A549 (cell line): ENCODE data around the gene HNRNPR. TPM values are rescaled to one million over a fixed set of nuclear protein-coding genes. Genes with fewer than 3 reads are reported as not detected.

ENCODE experiments used
- ATAC-seq, 2 experiments: fragments of 200-7000 bp in 1 of 2; fragments of >200 bp in 1 of 2; cut with Nextera tagmentation in 1 of 2; cut with Tn5 transposase in 1 of 2; 3 replicates each; pipeline versions ENCODE4 v1.8.0 to v1.9.1; 2018 to 2020; ENCODE audit warnings: mild to moderate bottlenecking in 1 of 2, moderate library complexity in 1 of 2
- CTCF ChIA-PET: fragments of 300-600 bp; sonication (Branson Sonifier 250); formaldehyde crosslinking; extraction: SDS; loops from one replicate; lab custom pipeline; 2021; ENCODE audit warnings: antibody characterized with exemption, inconsistent platforms; lab: Yijun Ruan, JAX
- POLR2A ChIA-PET: fragments of 350-600 bp; formaldehyde crosslinking; extraction: SDS; loops from one replicate; lab custom pipeline; 2021; ENCODE audit warnings: antibody characterized with exemption, inconsistent platforms; lab: Yijun Ruan, JAX
- DNase-seq, 2 experiments: peaks; one replicate each; pipeline versions ENCODE4 v3.0.0 to v3.0.0-alpha.2; 2011 to 2016; ENCODE audit warnings: low read depth in 1 of 2, low spot score in 1 of 2
- FAIRE-seq: peaks from 2 replicates; lab custom pipeline; 2011; peaks lifted over from hg19 to GRCh38; lab: Jason Lieb, UNC
- H3K27ac ChIP-seq, 2 experiments: fragments of >200 bp; sonication (Bioruptor Twin); formaldehyde crosslinking; 3 replicates each; pipeline ENCODE4 v1.5.1; 2016 to 2017
- H3K4me1 ChIP-seq: fragments of >200 bp; sonication (Bioruptor Twin); formaldehyde crosslinking; 3 replicates; pipeline ENCODE4 v1.6.1; 2016
- H3K4me2 ChIP-seq: fragments of >200 bp; sonication (Bioruptor Twin); formaldehyde crosslinking; 3 replicates; pipeline ENCODE4 v1.6.1; 2016
- H3K4me3 ChIP-seq: fragments of >200 bp; sonication (Bioruptor Twin); formaldehyde crosslinking; 3 replicates; pipeline ENCODE4 v1.5.1; 2016
- H3K9me3 ChIP-seq: fragments of >200 bp; sonication (Bioruptor Twin); formaldehyde crosslinking; 3 replicates; pipeline ENCODE4 v1.6.1; 2016
- ATOH8 ChIP-seq: fragments of 250-450 bp; sonication (Bioruptor Pico); IDR thresholded peaks from 2 replicates; pipeline ENCODE4 v1.5.0; 2020; ENCODE audit warnings: low read depth, mild to moderate bottlenecking, moderate library complexity
- BCL3 ChIP-seq: fragments of >200 bp; sonication (Bioruptor Twin); formaldehyde crosslinking; IDR thresholded peaks from 3 replicates; pipeline ENCODE4 v1.6.1; 2016
- BHLHE40 ChIP-seq: IDR thresholded peaks from 2 replicates; pipeline ENCODE4 v1.6.1; 2012; ENCODE audit warnings: low read depth, low read length, inconsistent platforms
- CHD4 ChIP-seq: fragments of 200-600 bp; sonication (generic); IDR thresholded peaks from 2 replicates; pipeline ENCODE4 v1.6.1; 2016; ENCODE audit warnings: antibody characterized with exemption, mild to moderate bottlenecking, borderline replicate concordance
- E2F6 ChIP-seq: IDR thresholded peaks from 2 replicates; pipeline ENCODE4 v1.6.1; 2012; ENCODE audit warnings: low read depth, borderline replicate concordance
- EHF ChIP-seq: fragments of 250-450 bp; sonication (Bioruptor Pico); IDR thresholded peaks from 2 replicates; pipeline ENCODE4 v1.5.0; 2020; ENCODE audit warnings: mild to moderate bottlenecking
- ESRRA ChIP-seq: fragments of 150-350 bp; IDR thresholded peaks from 2 replicates; pipeline ENCODE4 v1.6.1; 2014; ENCODE audit warnings: mild to moderate bottlenecking, low read length, borderline replicate concordance
- FOXS1 ChIP-seq: fragments of 250-450 bp; sonication (Bioruptor Pico); IDR thresholded peaks from 2 replicates; pipeline ENCODE4 v1.5.0; 2020; ENCODE audit warnings: mild to moderate bottlenecking, moderate library complexity
- GATA3 ChIP-seq: IDR thresholded peaks from 2 replicates; pipeline ENCODE4 v1.6.1; 2012; ENCODE audit warnings: borderline replicate concordance
- HMGXB4 ChIP-seq: fragments of 250-450 bp; sonication (Bioruptor Pico); IDR thresholded peaks from 2 replicates; pipeline ENCODE4 v1.5.0; 2021; ENCODE audit warnings: mild to moderate bottlenecking, moderate library complexity, borderline replicate concordance
- HOXB13 ChIP-seq: fragments of 250-450 bp; sonication (Bioruptor Pico); IDR thresholded peaks from 2 replicates; pipeline ENCODE4 v1.5.0; 2020; ENCODE audit warnings: low read depth, mild to moderate bottlenecking, moderate library complexity
- HOXB5 ChIP-seq: fragments of 250-450 bp; sonication (Bioruptor Pico); IDR thresholded peaks from 2 replicates; pipeline ENCODE4 v1.5.0; 2020; ENCODE audit warnings: mild to moderate bottlenecking, moderate library complexity
- KDM5A ChIP-seq: fragments of 200-600 bp; sonication (generic); IDR thresholded peaks from 2 replicates; pipeline ENCODE4 v1.6.1; 2016; ENCODE audit warnings: antibody characterized with exemption, mild to moderate bottlenecking
- MAFK ChIP-seq: fragments of 450-650 bp; IDR thresholded peaks from 2 replicates; pipeline ENCODE4 v1.6.1; 2014; ENCODE audit not compliant: partially characterized antibody
- MAZ ChIP-seq: fragments of 150-350 bp; IDR thresholded peaks from 2 replicates; pipeline ENCODE4 v1.6.1; 2014; ENCODE audit warnings: antibody characterized with exemption, low read depth, low read length, borderline replicate concordance
- NR3C1 ChIP-seq: fragments of >200 bp; sonication (Bioruptor Twin); formaldehyde crosslinking; IDR thresholded peaks from 3 replicates; pipeline ENCODE4 v1.6.1; 2017
- PBX3 ChIP-seq: IDR thresholded peaks from 2 replicates; pipeline ENCODE4 v1.6.1; 2012
- POLR2A ChIP-seq: IDR thresholded peaks from 2 replicates; pipeline ENCODE4 v1.6.1; 2012; ENCODE audit warnings: mild to moderate bottlenecking, low read length
- RCOR1 ChIP-seq: fragments of 150-350 bp; IDR thresholded peaks from 2 replicates; pipeline ENCODE4 v1.6.1; 2014; ENCODE audit warnings: antibody characterized with exemption, low read length, low read depth
- REST ChIP-seq: fragments of 200-600 bp; sonication (generic); IDR thresholded peaks from 2 replicates; pipeline ENCODE4 v1.6.1; 2016; ENCODE audit warnings: antibody characterized with exemption, mild to moderate bottlenecking, moderate library complexity
- RNF2 ChIP-seq: fragments of 200-600 bp; sonication (generic); IDR thresholded peaks from 2 replicates; pipeline ENCODE4 v1.6.1; 2016; ENCODE audit warnings: low read depth, mild to moderate bottlenecking, antibody characterized with exemption, moderate library complexity, borderline replicate concordance
- TP53 ChIP-seq: fragments of 250-450 bp; sonication (Bioruptor Pico); IDR thresholded peaks from 2 replicates; pipeline ENCODE4 v1.5.0; 2021; ENCODE audit warnings: mild to moderate bottlenecking, moderate library complexity
- ZFP36 ChIP-seq: fragments of 450-650 bp; IDR thresholded peaks from 2 replicates; pipeline ENCODE4 v1.6.1; 2014; ENCODE audit warnings: borderline replicate concordance; ENCODE audit not compliant: partially characterized antibody
- ZNF302 ChIP-seq: fragments of 250-450 bp; sonication (Bioruptor Pico); IDR thresholded peaks from 2 replicates; pipeline ENCODE4 v1.9.0; 2021; ENCODE audit warnings: inconsistent platforms, mild to moderate bottlenecking, moderate library complexity
- ZSCAN20 ChIP-seq: fragments of 250-450 bp; sonication (Bioruptor Pico); IDR thresholded peaks from 2 replicates; pipeline ENCODE4 v1.8.0; 2022; ENCODE audit warnings: mild to moderate bottlenecking, moderate library complexity
- WGBS: methylation state at CpG from one replicate; pipeline ENCODE4 v1.1.6; 2017; ENCODE audit errors: missing lambda C conversion rate; 5-methylcytosine and 5-hydroxymethylcytosine counted together
- polyA plus RNA-seq, 4 experiments: library from polyadenylated mRNA; depleted of rRNA in 3 of 4; stranded (reverse); fragments of >200 nt; fragmentation: RNase III in 1 of 4; extraction: RNeasy Plus Mini Kit Qiagen cat#74134 plus additional on column Dnase treatment in 1 of 4; gene quantifications; 2 replicates in 3 of 4; 3 replicates in 1 of 4; pipeline ENCODE4 v1.2.3, GENCODE V29; 2011 to 2017

HNRNPR gene
- polyA plus RNA-seq, 2 of the 4 experiments (the other 2 are of a cell fraction): 237 to 281 TPM

GRCh38 chr1:23371987-23372880 lies 28.1 kb upstream of the HNRNPR start:
- no peak for ATAC-seq
- Histone ChIP-seq H3K9me3 (no peaks in the 10 kb centered on the region), H3K4me3 (no peak overlapping the region), H3K27ac (no peak overlapping the region), H3K4me2 (no peak overlapping the region), H3K4me1 (peaks cover 29% of the 10 kb centered on the region)
- 85% methylated on average over 13 of the region's 13 CpGs for WGBS
- TF ChIP-seq MAZ (no peak), RNF2 (no peak), HMGXB4 (no peak), PBX3 (no peak), BHLHE40 (no peak), HOXB13 (CRISPR knock-in tag) (no peak), GATA3 (no peak), TP53 (CRISPR knock-in tag) (no peak), POLR2A (no peak), ZSCAN20 (CRISPR knock-in tag) (no peak), ATOH8 (CRISPR knock-in tag) (no peak), MAFK (no peak), ZFP36 (no peak), KDM5A (no peak), NR3C1 (no peak), EHF (CRISPR knock-in tag) (no peak), HOXB5 (CRISPR knock-in tag) (no peak), RCOR1 (no peak)
- no peak for DNase-seq
- FAIRE-seq: no peak
- CTCF ChIA-PET: interaction anchor here (0.6 to 2.8 kb wide), 4 partner anchors 32 to 45 kb away, joined by 3 to 14 read pairs (median 4); no protein-coding TSS in a partner anchor
- POLR2A ChIA-PET: interaction anchor here (1.4 kb wide), 1 partner anchor 31 kb away, joined by 3 read pairs; no protein-coding TSS in a partner anchor

- ATAC-seq (no peak), DNase-seq (no peak), FAIRE-seq (no peak)
- peak overlapping the region; percentile 98 to 99; a peak in 3 of 6 replicates for H3K27ac ChIP-seq
- peak overlapping the region; percentile 97 for H3K4me2 ChIP-seq
- H3K4me3 ChIP-seq: no peak overlapping the region
- 85% methylated on average over 12 of the region's 13 CpGs for WGBS
- ChIA-PET POLR2A (no interaction called here), CTCF (interaction anchor here (0.6 to 2.8 kb wide), 2 partner anchors 33 to 114 kb away, joined by 3 to 14 read pairs; no protein-coding TSS in a partner anchor)
- H3K9me3 ChIP-seq: peaks cover 11% of the 10 kb centered on the region; the same call in 2 of the 3 replicates
- H3K4me1 ChIP-seq: peaks cover 17% of the 10 kb centered on the region
- no peak for TF ChIP-seq CHD4
- TF ChIP-seq E2F6: no peak
- no peak for TF ChIP-seq BCL3
- TF ChIP-seq FOXS1 (CRISPR knock-in tag): no peak
- no peak for TF ChIP-seq HOXB5 (CRISPR knock-in tag)
- no peak for TF ChIP-seq REST
- TF ChIP-seq ESRRA: no peak
- no peak for TF ChIP-seq ZNF302 (CRISPR knock-in tag)
These were observed 26.9 kb upstream of the HNRNPR start for GRCh38 chr1:23370709-23371584.
